Islet precursor cell (in vitro differentiated cells): ENCODE data around the gene WDR90.

Experiments used
- DNase-seq: peaks from one replicate; pipeline ENCODE4 v3.0.0-alpha.2; 2018

Gene WDR90

DNA sequence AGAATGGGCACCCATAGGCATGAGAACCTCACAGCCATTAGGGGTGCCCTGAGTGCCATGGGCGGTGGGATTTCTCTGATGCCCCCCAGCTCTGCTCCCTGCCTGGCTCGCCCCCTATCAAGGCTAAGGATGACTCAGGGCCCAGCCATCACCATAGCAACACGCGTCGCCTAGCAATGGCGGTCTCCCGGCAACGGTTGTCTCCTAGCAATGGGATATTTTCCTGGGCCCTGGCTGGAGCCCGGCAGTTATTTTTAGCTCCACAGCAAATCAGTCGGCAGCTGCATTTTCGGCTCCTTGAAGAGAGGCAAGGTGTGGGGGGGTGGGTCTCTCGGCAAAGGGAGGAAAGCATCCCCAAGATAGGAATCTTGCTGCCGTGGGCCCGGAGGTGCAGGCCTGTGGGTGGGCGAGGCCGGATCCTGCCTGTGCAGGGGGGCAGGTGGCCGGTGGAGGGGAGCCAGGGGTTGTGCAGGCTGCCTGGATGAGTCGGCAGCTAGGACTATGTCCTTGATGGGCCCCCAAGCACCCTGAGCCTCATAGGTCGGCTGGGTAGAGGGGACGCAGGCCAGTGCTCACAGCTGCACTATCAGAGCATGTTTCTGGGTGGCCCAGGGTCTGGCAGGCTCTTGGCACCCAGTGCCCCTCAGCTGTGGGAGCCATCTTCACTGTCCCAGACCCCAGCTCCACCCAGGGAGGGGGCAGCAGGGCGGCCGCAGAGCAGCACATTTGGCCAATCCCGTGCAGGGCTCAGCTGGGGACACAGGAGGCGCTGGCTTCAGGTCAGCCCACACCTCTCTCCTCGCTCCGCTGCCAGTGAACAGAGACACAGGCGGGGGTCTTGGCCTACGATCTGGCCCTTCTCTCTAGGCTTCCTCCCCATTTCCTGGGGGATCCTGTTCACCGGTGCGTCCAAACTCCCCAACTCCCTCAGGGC, 60.7 kb downstream of the WDR90 start:
- DNase-seq: peak; percentile 80

DNA sequence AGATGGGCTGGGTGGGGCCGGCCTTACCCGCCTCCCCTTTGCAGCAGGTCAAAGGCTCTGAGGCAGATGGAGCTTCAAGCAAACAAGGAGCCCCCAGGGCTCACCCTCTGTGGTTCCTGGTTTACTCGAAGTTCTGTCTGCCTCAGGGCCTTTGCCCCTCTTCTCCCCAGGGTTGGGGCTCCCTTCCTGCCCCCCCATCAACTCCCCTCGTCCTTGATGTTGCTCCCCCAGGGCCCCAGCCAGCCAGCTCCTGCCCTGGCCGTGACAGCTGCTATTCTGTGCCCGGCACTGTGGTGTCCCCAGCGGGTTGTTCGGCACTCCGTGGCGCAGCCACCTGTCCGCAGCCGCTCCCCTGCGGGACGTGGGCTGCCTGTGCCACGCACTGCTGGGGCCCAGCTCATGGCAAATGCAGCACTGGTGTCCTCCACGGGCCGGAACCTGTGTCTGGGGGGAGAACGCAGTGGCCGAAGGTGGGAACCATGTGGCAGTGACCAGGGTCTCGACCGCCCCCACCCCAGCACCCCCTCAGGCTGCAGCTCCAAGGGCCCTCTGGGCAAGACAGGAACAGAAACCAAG, 61.4 kb downstream of the WDR90 start:
- no peak for DNase-seq

DNA sequence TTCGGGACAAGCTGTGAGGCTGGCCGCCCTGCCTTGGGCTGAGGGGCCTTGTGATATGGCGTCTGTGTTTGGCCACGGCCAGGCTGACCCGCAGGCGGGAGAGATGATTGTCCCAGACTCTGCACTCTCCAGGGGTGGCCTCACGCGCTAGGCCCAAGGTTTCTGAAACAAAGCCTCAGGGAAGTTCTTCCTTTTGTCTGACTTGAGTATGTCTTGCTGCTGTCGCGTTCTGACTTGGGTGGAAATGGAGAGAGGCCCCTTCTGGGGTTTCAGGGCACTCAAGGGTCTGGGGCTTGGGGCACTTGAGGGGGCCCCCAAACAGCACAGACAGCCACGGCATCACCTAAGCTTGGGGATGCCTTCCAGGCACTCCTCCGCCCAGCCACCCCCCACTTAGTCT, 61.9 kb downstream of the WDR90 start:
- DNase-seq: no peak

DNA sequence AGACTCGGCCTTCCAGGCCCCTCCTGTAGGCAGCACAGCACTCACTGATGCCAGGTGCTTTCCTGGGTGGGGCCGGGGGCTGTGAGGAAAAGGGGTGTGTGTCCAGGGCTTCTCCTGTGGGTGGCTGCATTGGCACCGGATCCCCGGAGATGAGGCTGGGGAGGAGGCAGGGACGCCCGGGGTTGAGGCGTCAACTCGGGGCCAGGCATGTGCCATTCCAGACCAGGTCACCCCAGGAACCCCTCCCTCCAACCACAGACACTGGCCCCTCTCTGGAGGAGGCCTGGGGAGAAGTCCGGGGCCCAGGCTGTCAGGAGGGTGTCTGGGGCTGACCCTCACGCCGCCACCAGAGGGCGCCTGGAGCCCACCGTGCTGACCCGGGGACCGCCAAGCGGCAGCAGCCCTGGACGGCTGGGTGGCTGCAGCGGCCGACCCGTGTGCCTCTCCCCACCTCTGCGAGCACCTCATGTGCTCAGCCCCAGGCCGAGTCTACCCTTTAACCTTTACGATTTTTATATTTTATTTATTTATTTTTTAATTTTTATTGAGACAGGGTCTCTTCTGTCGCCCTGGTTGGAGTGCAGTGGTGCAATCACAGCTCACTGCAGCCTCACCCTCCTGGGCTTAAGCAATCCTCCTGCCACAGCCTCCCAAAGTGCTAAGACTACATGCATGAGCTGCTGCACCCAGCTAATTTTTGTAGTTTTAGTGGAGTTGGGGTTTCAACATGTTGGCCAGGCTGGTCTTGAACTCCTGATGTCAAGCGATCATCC, 62.6 kb downstream of the WDR90 start:
- DNase-seq: peak; percentile 89

DNA sequence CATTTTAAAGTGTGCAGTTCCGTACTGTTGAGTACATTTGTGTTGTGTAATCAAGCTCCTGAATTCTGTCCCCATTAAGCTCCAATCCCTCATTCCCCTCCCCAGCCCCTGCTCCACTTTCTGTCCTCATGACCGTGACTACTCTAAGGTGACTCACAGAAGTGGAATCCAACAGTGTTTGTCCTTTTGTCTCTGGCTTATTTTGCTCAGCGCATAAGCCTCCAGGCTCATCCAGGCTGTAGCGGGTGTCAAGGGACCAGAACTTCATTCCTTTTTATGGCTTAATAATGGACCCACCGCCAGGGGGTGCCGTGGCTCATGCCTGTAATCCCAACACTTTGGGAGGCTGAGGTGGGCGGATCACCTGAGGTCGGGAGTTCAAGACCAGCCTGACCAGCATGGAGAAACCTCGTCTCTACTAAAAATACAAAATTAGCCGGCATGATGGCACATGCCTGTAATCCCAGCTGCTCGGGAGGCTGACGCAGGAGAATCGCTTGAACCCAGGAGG, 63.6 kb downstream of the WDR90 start:
- peak; percentile 98 for DNase-seq

DNA sequence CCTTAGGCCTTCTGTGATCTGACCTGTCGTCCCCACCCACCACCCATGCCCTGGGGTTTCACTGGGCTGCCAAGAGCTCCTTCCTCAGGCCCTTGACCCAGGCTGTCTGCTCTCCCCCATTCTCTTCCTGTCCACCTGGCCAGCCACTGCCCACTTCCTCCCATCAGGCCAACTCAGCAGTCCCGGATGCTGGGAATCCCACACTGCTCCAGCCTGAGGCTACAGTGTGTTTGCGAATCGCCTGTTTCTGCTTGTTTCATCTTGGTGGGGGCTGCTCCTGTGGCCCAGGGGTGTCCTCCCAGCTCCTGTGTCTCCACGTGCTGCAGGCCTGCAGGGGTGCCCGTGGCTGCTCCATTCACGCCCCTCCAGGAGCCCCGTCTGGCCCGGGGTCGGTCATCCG, 64.9 kb downstream of the WDR90 start:
- DNase-seq: peak; percentile 81

DNA sequence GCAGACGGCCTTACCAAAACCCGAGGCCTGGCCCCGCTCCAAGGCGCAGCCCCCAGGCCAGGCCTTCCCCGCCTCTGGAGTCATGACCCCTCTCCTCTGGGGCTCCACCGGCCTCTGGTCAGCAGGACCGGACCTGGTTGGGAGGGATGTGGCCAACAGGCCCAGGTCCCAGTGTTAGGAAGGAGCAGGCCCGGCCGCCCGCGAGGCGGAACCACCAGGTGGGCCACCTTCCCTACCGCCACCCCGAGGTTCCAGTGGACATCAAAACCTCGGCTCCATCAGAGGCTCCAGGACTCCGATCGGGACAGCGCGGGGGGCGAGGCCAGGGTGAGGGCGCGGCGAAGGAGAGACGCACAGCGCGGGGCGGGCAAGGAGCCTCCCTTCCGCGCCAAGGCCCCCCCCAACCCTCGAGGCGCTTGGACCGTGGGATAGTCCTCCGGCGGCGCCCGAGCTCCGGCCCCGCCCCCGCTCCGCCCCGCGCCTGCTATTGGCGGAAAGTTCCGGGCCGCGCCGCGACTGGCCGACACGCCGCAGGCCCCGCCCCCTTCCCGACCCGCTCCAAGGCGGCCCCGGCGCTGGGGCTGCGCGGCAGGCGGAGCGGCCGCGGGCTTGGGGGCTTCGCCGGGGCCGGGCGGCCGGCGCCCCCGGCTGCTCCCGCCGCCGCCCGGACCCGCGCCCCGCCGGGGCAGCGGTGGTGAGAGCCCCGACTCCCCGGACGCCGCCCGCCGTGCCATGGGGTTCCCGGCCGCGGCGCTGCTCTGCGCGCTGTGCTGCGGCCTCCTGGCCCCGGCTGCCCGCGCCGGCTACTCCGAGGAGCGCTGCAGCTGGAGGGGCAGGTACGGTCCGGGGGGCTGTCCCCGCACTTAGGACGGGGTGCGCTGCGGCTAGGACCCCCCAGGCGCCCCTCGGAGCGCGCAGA, 65.7 kb downstream of the WDR90 start, which contains the start of gene METRN:
METRN (plus strand) TSS at position 561 of the 919 bp plus-strand sequence; CDS start at position 733, 172 bp downstream.
- DNase-seq: peak; percentile 92

DNA sequence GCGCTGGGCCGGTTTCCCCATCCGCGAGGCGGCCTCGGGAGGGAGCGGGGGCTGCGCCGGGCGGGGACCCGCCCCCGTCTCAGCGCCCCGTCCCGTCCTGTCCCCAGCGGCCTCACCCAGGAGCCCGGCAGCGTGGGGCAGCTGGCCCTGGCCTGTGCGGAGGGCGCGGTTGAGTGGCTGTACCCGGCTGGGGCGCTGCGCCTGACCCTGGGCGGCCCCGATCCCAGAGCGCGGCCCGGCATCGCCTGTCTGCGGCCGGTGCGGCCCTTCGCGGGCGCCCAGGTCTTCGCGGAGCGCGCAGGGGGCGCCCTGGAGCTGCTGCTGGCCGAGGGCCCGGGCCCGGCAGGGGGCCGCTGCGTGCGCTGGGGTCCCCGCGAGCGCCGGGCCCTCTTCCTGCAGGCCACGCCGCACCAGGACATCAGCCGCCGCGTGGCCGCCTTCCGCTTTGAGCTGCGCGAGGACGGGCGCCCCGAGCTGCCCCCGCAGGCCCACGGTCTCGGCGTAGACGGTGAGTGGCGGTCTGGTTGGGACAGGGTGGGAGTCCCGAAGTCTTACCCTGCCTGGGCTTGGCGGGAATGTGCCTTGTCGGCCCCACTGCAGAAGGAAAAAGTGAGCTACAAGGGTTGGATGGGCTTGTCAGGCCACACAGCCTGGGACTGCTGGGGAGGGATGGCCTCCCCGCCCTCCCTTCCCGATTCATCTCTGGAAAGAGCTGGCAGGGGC, 66.5 kb downstream of the WDR90 start:
- no peak for DNase-seq

DNA sequence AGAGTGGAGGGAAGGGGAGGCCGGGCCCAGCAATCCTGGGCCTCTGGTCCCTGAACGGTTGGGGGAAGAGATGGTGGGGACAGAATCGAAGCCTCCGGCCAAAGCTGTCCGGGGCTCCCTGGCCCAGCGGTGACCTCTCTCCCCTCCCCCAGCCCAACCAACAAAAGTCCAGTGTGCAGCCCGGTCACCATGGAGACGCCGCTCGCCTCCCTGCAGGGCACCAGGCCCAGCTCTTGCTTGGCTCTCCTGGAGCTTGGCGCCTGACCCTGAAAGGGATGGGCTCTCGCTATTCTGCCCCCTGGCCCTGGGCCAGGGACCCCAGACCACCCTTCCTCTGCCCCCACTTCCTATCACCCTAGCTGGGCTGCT, 67.0 kb downstream of the WDR90 start:
- no peak for DNase-seq

DNA sequence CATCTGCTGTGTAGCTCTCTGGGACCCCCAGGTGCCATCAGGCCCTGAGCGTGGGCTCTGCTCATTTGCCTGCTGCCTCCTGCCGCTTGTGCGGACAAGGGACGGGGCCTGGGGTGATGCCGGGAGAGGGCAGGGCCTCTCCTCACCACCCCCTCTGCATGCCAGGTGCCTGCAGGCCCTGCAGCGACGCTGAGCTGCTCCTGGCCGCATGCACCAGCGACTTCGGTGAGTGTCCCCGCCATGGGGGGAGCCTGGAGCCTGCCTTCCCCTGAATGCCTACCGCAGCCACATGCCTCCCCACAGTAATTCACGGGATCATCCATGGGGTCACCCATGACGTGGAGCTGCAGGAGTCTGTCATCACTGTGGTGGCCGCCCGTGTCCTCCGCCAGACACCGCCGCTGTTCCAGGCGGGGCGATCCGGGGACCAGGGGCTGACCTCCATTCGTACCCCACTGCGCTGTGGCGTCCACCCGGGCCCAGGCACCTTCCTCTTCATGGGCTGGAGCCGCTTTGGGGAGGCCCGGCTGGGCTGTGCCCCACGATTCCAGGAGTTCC, 67.7 kb downstream of the WDR90 start:
- DNase-seq: no peak
